Stimulated activated CD8-positive, alpha-beta memory T cell treated with anti-CD3 and anti-CD28 coated beads, Interleukin-4, amount 100 ng/mL, for 48 hours (primary cell): Measurements from ENCODE around the gene HNRNPLL.

Experiments
- DNase-seq: peaks from one replicate; pipeline ENCODE4 v3.0.0-alpha.2; 2020

Gene HNRNPLL

GRCh38 chr2:38586931-38587330 lies 15.8 kb downstream of the HNRNPLL start:
- DNase-seq: no peak

- DNase-seq: no peak
These were observed 17.8 kb downstream of the HNRNPLL start for GRCh38 chr2:38584881-38585280.

- DNase-seq: no peak
These were observed 18.7 kb downstream of the HNRNPLL start for GRCh38 chr2:38583994-38584393.

GRCh38 chr2:38583524-38583923 lies 19.2 kb downstream of the HNRNPLL start:
- DNase-seq: no peak

- DNase-seq: no peak
These were observed 21.3 kb downstream of the HNRNPLL start for GRCh38 chr2:38581193-38582147.

GRCh38 chr2:38580115-38580636 lies 22.6 kb downstream of the HNRNPLL start:
- no peak for DNase-seq

GRCh38 chr2:38578832-38579231 lies 23.9 kb downstream of the HNRNPLL start:
- DNase-seq: no peak

GRCh38 chr2:38574278-38574677 lies 28.4 kb downstream of the HNRNPLL start:
- DNase-seq: no peak

- DNase-seq: no peak
These were observed 30.6 kb downstream of the HNRNPLL start for GRCh38 chr2:38572167-38572566.

- no peak for DNase-seq
These were observed 31.5 kb downstream of the HNRNPLL start for GRCh38 chr2:38571193-38571592.

GRCh38 chr2:38568724-38569436 lies 33.8 kb downstream of the HNRNPLL start:
- DNase-seq: no peak

- no peak for DNase-seq
These were observed 37.4 kb downstream of the HNRNPLL start for GRCh38 chr2:38565333-38565732.

- no peak for DNase-seq
These were observed 41.0 kb downstream of the HNRNPLL start for GRCh38 chr2:38561691-38562090.

GRCh38 chr2:38560092-38560491 lies 42.6 kb downstream of the HNRNPLL start:
- DNase-seq: no peak

- no peak for DNase-seq
These were observed 44.7 kb downstream of the HNRNPLL start for GRCh38 chr2:38557981-38558380.

GRCh38 chr2:38557217-38557616 lies 45.5 kb downstream of the HNRNPLL start:
- DNase-seq: no peak

- no peak for DNase-seq
These were observed 46.5 kb downstream of the HNRNPLL start for GRCh38 chr2:38556006-38556801.

- DNase-seq: no peak
These were observed 47.6 kb downstream of the HNRNPLL start for GRCh38 chr2:38554973-38555595.

- no peak for DNase-seq
These were observed 49.2 kb downstream of the HNRNPLL start for GRCh38 chr2:38553554-38553953.

- no peak for DNase-seq
These were observed 50.5 kb downstream of the HNRNPLL start for GRCh38 chr2:38552259-38552658.

GRCh38 chr2:38551746-38552145 lies 51.0 kb downstream of the HNRNPLL start:
- no peak for DNase-seq

GRCh38 chr2:38551171-38551570 lies 51.6 kb downstream of the HNRNPLL start:
- DNase-seq: no peak
